ENCODE results near the gene PARD3. TPM values are rescaled to one million over a fixed set of nuclear protein-coding genes. Genes with fewer than 3 reads are reported as not detected.

PARD3 gene
- total RNA-seq, 1 experiment from 2014 or later, result 46.3 TPM

GRCh38 chr10:34351161-34351560 lies 463.9 kb downstream of the PARD3 start:
- ChIA-PET POLR2A (no interaction called here), CTCF (interaction anchor here (1.3 kb wide), 1 partner anchor 287 kb away, joined by 3 read pairs; no protein-coding TSS in a partner anchor), RAD21 (ENCODE audit: low non-redundant PET in 1 of 2, low total read pairs in 2 of 2, uncharacterized antibody in 2 of 2, unreplicated experiment in 2 of 2) (no interaction called here)
- Histone ChIP-seq H3K36me3 (ENCODE audit: control insufficient read depth in 1 of 2, insufficient read depth in 2 of 2, low read length in 2 of 2) (no peaks in the 10 kb centered on the region), H3K27ac (ENCODE audit: low read depth, low read length) (no peak overlapping the region), H4K20me1 (ENCODE audit: insufficient read depth) (no peaks in the 10 kb centered on the region), H3K27me3 (ENCODE audit: insufficient read depth, low read length) (no peaks in the 10 kb centered on the region), H3K4me2 (ENCODE audit: low read length) (no peak overlapping the region), H3K9me3 (ENCODE audit: control insufficient read depth in 1 of 2, insufficient read depth in 1 of 2, low read depth in 1 of 2, low read length in 2 of 2) (no peaks in the 10 kb centered on the region), H3K9ac (ENCODE audit: low read length) (no peak overlapping the region), H3K9me2 (ENCODE audit: insufficient read depth) (no peaks in the 10 kb centered on the region), H2AFZ (ENCODE audit: low read depth, low read length, poor library complexity, severe bottlenecking) (no peak overlapping the region), H3K4me3 (replicated peaks in 1 of 2; ENCODE audit: low read depth in 1 of 2, low read length in 2 of 2) (no peak overlapping the region), H3K79me2 (ENCODE audit: insufficient read depth, low read length) (no peaks in the 10 kb centered on the region), H3K4me1 (ENCODE audit: control insufficient read depth in 1 of 2, insufficient read depth in 2 of 2, low read length in 2 of 2) (no peaks in the 10 kb centered on the region)
- ATAC-seq (no peak), DNase-seq (ENCODE audit: low read depth, low spot score) (no peak)
- no peak for TF ChIP-seq POLR2AphosphoS5 (IDR thresholded peaks at IDR 0.05; ENCODE audit: low read depth, low read length)
- TF ChIP-seq JUND (IDR thresholded peaks at IDR 0.05), result no peak
- TF ChIP-seq POLR2A (IDR thresholded peaks at IDR 0.05; ENCODE audit: borderline replicate concordance, extremely low read depth, insufficient read depth, insufficient read length), result no peak
- no peak for TF ChIP-seq SP1 (IDR thresholded peaks at IDR 0.05; ENCODE audit: low read depth)
- no peak for TF ChIP-seq RAD21 (IDR thresholded peaks at IDR 0.05; ENCODE audit: low read depth)
- no peak for TF ChIP-seq SIN3A (IDR thresholded peaks at IDR 0.05; ENCODE audit: low read depth)
- no peak for TF ChIP-seq ZNF274 (IDR thresholded peaks at IDR 0.05; ENCODE audit: low read depth, low read length)
- TF ChIP-seq SRF (IDR thresholded peaks at IDR 0.05; ENCODE audit: low read depth), result no peak
- no peak for TF ChIP-seq EGR1 (IDR thresholded peaks at IDR 0.05; ENCODE audit: low read depth)
- TF ChIP-seq EZH2 (IDR thresholded peaks at IDR 0.05), result no peak
- TF ChIP-seq ZBTB33 (IDR thresholded peaks at IDR 0.05; ENCODE audit: extremely low read depth, insufficient replicate concordance, low read length), result no peak
- TF ChIP-seq TCF7L2 (IDR thresholded peaks at IDR 0.05; ENCODE audit: borderline replicate concordance, extremely low read depth, insufficient read depth, insufficient read length), result no peak
- no peak for TF ChIP-seq MAX (IDR thresholded peaks at IDR 0.05)
- no peak for TF ChIP-seq CBX3 (IDR thresholded peaks at IDR 0.05; ENCODE audit: low read depth)
- no peak for TF ChIP-seq ELF1 (IDR thresholded peaks at IDR 0.05; ENCODE audit: borderline replicate concordance, low read depth)
- no peak for TF ChIP-seq ZFX (IDR thresholded peaks at IDR 0.05)
- TF ChIP-seq ATF3 (IDR thresholded peaks at IDR 0.05), result no peak
- no peak for TF ChIP-seq EZH2phosphoT487 (IDR thresholded peaks at IDR 0.05; ENCODE audit: borderline replicate concordance)
- TF ChIP-seq CTCF (IDR thresholded peaks at IDR 0.05 in 2 of 3, conservative IDR thresholded peaks at IDR 0.05 in 1 of 3; ENCODE audit: borderline replicate concordance in 1 of 3, insufficient read depth in 1 of 3, low read depth in 2 of 3, low read length in 2 of 3), result no peak
- TF ChIP-seq REST (IDR thresholded peaks at IDR 0.05; ENCODE audit: low read depth), result no peak
- BruUV-seq (replicated peaks), result no TSS peak
- intact Hi-C loops (cut with micrococcal nuclease), result no loop called here

All from HCT116 (cell line).